SK-N-MC (cell line): ENCODE data around the gene HADHA.

Experiments
- EZH2 ChIP-seq: fragments of 200-600 bp; sonication (generic); IDR thresholded peaks from one replicate; pipeline ENCODE4 v1.6.1; 2017; ENCODE audit warnings: antibody characterized with exemption
- POLR2AphosphoS5 ChIP-seq: IDR thresholded peaks from 2 replicates; pipeline ENCODE4 v1.6.1; 2012; ENCODE audit warnings: mild to moderate bottlenecking, low read depth, low read length, borderline replicate concordance

DNA sequence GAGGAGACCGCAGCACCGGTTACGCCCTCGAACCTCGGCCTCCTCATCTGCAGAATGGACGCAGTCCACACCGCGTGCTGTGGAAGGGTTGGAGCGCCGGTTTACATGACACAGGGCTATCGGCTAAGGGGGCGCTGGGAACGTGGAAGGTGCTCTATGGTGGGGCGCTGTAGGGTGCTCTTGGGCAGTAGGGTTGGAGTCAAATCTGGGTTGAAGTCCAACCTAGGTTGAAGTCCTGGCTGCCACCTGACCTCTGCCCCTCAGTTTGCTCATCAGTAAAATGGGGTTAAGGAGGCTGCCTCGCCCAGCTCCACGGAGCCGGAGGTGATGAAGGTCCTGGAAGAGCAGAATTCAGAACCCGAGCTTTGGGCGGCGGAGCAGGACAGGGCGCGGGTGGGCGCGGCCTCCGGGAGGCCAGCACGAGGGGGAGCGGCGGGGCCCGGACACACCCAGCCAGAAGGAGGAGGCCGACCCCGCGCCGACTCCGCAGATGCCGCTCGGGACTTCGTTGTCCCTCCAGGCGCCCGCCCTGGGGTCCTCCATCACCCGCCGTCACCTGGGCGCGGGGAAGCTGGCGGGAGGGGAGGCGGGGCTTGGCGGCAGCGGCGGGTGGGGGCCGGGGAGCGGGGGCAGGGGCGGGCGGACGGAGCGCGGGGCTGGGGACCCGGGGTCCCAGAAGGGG, 72.1 kb downstream of the HADHA start:
- no peak for TF ChIP-seq EZH2
- TF ChIP-seq POLR2AphosphoS5, result no peak
